ENCODE data around the gene SCO2. TPM values are rescaled to one million over a fixed set of nuclear protein-coding genes. Genes with fewer than 3 reads are reported as not detected.

The SCO2 gene
- total RNA-seq, 2 donors from 2014 or later, result 0.94 TPM; not detected in 1

GRCh38 chr22:50556703-50557102 is 31.3 kb upstream of the SCO2 start:
- no peak for DNase-seq (ENCODE audit: low spot score)
- no peak overlapping the region for H3K4me3 ChIP-seq
- no peaks in the 10 kb centered on the region for H3K36me3 ChIP-seq
- H3K4me1 ChIP-seq, result no peaks in the 10 kb centered on the region
- no peak overlapping the region for H3K27ac ChIP-seq
- H3K9me3 ChIP-seq, result no peaks in the 10 kb centered on the region
- no peaks in the 10 kb centered on the region for H3K27me3 ChIP-seq
- TF ChIP-seq, protein P1, sequence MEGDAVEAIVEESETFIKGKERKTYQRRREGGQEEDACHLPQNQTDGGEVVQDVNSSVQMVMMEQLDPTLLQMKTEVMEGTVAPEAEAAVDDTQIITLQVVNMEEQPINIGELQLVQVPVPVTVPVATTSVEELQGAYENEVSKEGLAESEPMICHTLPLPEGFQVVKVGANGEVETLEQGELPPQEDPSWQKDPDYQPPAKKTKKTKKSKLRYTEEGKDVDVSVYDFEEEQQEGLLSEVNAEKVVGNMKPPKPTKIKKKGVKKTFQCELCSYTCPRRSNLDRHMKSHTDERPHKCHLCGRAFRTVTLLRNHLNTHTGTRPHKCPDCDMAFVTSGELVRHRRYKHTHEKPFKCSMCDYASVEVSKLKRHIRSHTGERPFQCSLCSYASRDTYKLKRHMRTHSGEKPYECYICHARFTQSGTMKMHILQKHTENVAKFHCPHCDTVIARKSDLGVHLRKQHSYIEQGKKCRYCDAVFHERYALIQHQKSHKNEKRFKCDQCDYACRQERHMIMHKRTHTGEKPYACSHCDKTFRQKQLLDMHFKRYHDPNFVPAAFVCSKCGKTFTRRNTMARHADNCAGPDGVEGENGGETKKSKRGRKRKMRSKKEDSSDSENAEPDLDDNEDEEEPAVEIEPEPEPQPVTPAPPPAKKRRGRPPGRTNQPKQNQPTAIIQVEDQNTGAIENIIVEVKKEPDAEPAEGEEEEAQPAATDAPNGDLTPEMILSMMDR (IDR thresholded peaks at IDR 0.05), result no peak

GRCh38 chr22:50553310-50553709 is 27.9 kb upstream of the SCO2 start:
- no peak for DNase-seq (ENCODE audit: low spot score)
- TF ChIP-seq, protein P1 (IDR thresholded peaks at IDR 0.05), result no peak
- no peak overlapping the region for H3K4me3 ChIP-seq
- peaks cover 0 to 8% of the 10 kb centered on the region in 2 donors for H3K4me1 ChIP-seq
- no peaks in the 10 kb centered on the region for H3K9me3 ChIP-seq
- H3K27ac ChIP-seq, result no peak overlapping the region
- H3K36me3 ChIP-seq, result no peaks in the 10 kb centered on the region
- H3K27me3 ChIP-seq, result peaks cover 7 to 9% of the 10 kb centered on the region in 2 donors

- peaks cover 8 to 19% of the 10 kb centered on the region in 2 donors for H3K27me3 ChIP-seq
- H3K4me3 ChIP-seq, result no peak overlapping the region
- H3K36me3 ChIP-seq, result no peaks in the 10 kb centered on the region
- no peaks in the 10 kb centered on the region for H3K9me3 ChIP-seq
- DNase-seq (ENCODE audit: low spot score), result no peak
- H3K27ac ChIP-seq, result no peak overlapping the region
- TF ChIP-seq, protein P1 (IDR thresholded peaks at IDR 0.05), result no peak
- H3K4me1 ChIP-seq, result peaks cover 0 to 12% of the 10 kb centered on the region in 2 donors
Observed at GRCh38 chr22:50551160-50551752, 25.9 kb upstream of the SCO2 start.

- no peak overlapping the region for H3K4me3 ChIP-seq
- no peak overlapping the region for H3K27ac ChIP-seq
- H3K27me3 ChIP-seq, result peaks cover 8 to 19% of the 10 kb centered on the region in 2 donors
- H3K9me3 ChIP-seq, result no peaks in the 10 kb centered on the region
- DNase-seq (ENCODE audit: low spot score), result no peak
- TF ChIP-seq, protein P1 (IDR thresholded peaks at IDR 0.05), result no peak
- H3K4me1 ChIP-seq, result peaks cover 0 to 12% of the 10 kb centered on the region in 2 donors
- H3K36me3 ChIP-seq, result no peaks in the 10 kb centered on the region
Observed at GRCh38 chr22:50550395-50550794, 25.0 kb upstream of the SCO2 start.

GRCh38 chr22:50548921-50549790 is 23.8 kb upstream of the SCO2 start:
- no peaks in the 10 kb centered on the region for H3K36me3 ChIP-seq
- no peak for DNase-seq (ENCODE audit: low spot score)
- no peak overlapping the region for H3K27ac ChIP-seq
- no peaks in the 10 kb centered on the region for H3K9me3 ChIP-seq
- peaks cover 8 to 19% of the 10 kb centered on the region in 2 donors for H3K27me3 ChIP-seq
- TF ChIP-seq, protein P1 (IDR thresholded peaks at IDR 0.05), result no peak
- peaks cover 0 to 19% of the 10 kb centered on the region in 2 donors for H3K4me1 ChIP-seq
- H3K4me3 ChIP-seq, result peak overlapping the region in 1 of 2 donors; percentile 41
